Activated T-helper 1 cell treated with anti-CD3 and anti-CD28 coated beads, Interleukin-2, amount 50 U/mL, for 16 hours (primary cell): ENCODE results near the gene AHNAK2.
"Not testable (repeated sequence)": the region's sequence is repeated elsewhere in the genome, so short reads cannot be mapped to it uniquely, and the experiment has no call there.

Source experiments
- DNase-seq, 2 donors: peaks; one replicate each; pipeline ENCODE4 v3.0.0-alpha.2; 2020; ENCODE audit warnings: low read depth in 1 of 2, low spot score in 1 of 2

AHNAK2 gene

GRCh38 chr14:104900639-104901512 is 77.3 kb downstream of the AHNAK2 start:
- DNase-seq: no peak

DNA sequence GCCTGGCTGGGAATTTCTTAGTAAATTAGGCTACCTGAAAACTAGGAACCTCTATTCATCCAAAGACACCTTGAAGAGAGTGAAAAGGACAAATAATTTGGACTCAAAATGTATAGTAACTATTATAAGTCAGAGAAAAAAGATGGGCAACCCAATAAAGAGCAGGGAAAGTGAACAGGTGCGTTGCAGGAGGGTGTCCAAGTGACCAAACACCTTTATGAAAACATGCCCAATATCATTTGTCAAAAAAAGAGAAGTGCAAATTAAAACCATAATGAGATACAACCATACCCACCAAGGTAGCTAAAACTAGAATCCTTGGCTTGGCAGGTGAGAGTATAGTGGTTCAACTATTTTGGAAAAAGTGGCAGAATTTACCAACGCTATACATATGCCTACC is 78.4 kb downstream of the AHNAK2 start:
- no peak for DNase-seq

DNA sequence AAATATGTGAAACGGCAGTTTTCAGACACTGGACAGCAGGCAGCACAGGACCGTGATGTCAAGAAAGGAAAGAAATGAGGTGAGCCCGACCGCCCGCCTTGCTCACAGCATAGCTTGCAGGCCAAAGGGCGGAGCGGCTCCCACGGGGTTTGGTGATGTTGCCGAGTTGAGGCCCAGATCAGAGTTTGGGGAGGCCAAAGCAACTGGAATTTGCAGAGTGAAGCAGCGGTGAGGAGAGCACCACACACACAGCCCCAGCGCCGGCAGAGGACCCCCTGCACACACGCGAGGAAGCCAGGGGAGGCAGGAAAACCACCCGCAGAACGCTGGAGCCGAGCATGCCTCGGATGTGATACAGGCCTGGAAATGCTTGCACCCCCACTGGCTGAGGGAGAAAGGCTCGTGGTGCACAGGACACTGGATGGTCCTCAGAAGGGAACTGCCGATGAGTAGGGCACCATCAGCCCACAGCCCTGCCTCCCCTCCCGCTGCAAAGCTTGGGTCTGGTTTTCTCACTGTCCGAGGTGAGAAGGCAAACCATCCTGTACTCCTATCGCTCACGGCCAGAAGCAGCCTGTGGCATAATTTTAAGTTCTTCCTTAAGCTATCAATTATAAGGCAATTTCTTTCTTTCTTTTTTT is 79.2 kb downstream of the AHNAK2 start:
- DNase-seq: no peak

DNA sequence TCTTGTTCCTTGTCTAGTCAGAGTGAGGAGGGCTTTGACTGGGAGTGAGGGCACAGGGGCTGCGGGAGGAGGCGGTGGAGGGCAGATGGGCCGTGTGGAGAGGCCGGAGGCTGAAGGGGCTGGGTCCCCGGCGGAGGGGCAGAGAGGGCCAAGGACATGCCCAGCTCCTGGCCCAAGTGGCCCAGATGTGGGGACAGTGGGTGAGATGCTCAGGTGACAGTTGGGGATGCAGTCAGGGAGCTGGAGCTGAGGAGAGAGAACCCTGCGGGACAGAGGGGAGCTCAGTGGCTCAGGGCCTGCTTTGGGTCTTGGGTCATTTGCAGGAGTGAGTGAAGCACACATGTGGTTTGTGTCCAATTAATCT is 80.0 kb downstream of the AHNAK2 start:
- no peak for DNase-seq

- no peak for DNase-seq
Observed at GRCh38 chr14:104897330-104898194, 80.6 kb downstream of the AHNAK2 start.

DNA sequence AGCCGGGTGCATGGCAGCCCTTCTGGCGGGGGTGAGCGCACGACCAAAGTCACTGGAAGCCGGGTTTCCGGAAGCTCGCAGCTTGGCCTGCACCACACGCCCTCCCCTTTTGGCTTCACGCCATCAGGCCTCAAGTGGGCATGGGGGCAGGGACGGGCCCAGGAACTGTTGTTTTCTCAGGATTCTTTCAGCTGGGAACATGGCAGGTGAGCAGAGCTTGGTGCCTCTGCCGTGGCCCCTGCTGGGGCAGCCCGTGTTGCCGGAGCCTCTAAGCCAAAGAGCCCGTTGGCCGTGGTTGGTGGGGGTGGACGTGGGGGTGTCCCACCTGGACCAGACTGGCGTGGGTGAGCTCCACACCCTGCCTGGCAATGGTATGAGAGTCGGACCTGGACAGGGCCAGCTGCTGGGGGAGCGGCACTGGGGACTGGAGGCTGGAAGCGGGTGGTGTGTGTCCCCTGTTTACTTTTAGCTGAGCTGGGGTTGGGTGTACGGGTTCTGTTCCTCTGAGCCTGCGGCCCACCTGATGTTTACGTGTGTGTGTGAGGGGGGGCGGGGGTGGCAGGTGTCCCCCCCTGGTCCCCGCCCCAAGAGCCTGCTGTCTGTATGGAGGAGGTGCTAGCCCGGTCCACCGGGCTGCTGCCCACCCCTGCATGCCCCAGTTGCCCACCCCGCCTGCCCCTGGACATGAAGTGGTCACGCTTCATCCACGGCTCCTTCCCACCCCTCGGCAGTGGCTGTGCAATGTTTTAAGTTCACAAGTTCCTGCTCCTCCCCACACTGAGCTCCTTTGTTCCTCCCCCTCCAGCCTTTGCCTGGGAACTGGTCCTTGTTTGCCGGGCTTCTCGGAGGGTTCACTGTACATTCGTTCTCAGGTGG is 82.2 kb downstream of the AHNAK2 start:
- DNase-seq: no peak

GRCh38 chr14:104895207-104895785 is 82.9 kb downstream of the AHNAK2 start:
- DNase-seq: no peak

DNA sequence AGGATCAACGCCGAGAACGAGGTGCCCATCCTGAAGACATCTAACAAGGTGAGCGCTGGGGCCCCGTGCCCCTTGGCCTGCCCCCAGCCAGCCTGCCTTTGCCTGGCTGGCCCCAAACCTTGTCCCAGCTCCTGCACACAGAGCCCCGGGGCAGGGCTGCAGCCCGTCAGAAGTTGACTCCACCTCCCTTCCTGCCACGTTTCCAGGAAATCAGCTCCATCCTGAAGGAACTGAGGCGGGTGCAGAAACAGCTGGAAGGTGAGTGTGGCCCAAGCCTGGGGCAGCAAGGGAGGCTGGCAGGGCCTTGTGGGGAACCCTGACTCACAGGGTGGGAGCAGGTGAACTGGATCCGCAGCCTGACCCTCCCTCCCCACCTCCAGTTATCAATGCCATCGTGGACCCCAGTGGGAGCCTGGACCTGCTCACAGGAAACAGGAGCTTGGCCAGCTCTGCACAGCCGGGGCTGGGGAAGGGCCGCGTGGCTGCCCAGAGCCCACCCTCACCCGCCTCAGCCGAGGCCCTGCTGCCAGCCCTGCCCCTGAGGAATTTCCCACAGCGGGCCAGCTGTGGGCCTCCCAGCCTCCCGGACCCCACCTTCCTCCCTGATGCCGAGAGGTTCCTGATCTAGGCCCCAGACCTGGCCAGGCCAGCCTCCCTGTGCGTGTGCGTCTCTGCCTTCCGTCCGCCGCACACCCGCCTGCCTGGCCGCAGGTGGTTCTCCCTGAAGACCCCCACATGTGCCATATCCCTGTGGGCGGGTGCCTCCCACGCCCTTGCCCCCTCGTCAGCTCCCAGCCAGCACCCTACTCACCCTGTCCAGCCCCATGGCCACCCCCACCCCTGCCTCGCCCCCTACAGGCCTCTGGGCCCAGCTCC is 83.6 kb downstream of the AHNAK2 start:
- no peak for DNase-seq

DNA sequence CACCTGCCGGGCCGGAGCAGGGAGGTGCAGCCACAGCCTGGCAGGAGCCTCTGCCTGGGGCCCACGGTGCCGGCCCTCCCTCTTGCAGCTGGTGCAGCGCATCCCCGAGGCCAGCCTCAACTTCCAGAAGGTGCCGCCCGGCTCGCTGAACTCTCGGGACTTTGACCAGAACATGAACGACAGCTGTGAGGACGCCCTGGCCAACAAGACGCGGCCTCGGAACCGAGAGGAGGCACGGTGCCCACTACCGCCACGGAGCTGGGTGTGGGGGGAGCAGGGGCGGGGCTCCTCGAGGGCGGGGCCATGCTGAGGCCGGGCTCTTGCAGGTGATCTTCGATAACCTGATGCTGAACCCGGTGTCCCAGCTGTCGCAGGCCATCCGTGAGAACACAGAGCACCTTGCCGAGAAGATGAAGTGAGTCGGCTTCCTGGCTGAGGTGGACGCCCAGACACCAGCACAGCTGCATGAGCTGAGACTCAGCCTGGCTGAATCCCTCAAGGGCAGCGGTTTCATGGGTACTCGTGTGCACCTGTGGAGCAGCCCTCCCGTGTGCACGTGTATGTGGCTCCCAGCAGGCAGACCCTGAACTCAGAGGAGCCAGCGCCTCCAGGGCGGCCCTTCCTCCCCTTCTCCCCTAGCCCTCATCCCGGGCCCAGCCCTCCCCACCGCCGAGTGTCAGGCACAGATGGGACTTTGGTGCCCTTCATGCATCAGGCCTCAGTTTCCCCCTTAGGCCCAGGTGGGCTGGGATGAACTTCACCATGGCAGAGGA is 84.6 kb downstream of the AHNAK2 start:
- no peak for DNase-seq

- DNase-seq: no peak
Observed at GRCh38 chr14:104892531-104893434, 85.4 kb downstream of the AHNAK2 start.

GRCh38 chr14:104891664-104892530 is 86.3 kb downstream of the AHNAK2 start:
- DNase-seq: no peak

DNA sequence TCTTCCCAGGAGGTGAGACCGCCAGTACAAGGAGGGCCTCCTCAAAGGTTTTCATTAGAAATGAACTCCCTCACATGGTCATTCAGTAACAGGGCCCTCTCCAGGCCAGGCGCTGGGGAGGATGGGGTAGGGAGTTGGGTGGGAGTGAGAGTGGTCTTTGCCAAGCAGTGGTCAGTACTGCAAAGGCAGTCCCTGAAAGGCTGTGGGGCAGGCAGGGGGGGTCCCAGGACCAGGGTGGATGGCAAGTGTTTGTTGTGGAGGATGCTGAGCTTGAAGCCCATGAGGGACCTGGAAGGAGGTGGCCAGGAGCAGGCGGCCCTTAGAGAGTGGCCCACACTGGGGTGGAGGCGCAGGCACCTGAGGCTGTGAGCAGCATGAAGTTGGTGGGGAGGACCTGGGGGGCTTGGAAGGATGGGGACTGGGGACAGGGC is 87.0 kb downstream of the AHNAK2 start:
- DNase-seq: no peak

DNA sequence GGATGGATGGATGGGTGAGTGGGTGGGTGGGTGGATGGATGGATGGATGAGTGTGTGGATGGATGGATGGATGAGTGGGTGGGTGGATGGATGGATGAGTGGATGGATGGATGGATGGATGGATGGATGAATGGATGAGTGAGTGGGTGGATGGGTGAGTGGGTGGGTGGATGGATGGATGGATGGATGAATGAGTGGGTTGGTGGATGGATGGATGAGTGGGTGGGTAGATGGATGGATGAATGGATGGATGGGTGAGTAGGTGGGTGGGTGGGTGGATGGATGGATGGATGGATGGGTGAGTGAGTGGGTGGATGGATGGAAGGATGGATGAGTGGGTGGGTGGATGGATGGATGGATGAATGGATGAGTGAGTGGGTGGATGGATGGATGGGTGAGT is 87.9 kb downstream of the AHNAK2 start:
- DNase-seq: not testable (repeated sequence)

- no peak for DNase-seq
Observed at GRCh38 chr14:104889375-104889757, 88.8 kb downstream of the AHNAK2 start.

DNA sequence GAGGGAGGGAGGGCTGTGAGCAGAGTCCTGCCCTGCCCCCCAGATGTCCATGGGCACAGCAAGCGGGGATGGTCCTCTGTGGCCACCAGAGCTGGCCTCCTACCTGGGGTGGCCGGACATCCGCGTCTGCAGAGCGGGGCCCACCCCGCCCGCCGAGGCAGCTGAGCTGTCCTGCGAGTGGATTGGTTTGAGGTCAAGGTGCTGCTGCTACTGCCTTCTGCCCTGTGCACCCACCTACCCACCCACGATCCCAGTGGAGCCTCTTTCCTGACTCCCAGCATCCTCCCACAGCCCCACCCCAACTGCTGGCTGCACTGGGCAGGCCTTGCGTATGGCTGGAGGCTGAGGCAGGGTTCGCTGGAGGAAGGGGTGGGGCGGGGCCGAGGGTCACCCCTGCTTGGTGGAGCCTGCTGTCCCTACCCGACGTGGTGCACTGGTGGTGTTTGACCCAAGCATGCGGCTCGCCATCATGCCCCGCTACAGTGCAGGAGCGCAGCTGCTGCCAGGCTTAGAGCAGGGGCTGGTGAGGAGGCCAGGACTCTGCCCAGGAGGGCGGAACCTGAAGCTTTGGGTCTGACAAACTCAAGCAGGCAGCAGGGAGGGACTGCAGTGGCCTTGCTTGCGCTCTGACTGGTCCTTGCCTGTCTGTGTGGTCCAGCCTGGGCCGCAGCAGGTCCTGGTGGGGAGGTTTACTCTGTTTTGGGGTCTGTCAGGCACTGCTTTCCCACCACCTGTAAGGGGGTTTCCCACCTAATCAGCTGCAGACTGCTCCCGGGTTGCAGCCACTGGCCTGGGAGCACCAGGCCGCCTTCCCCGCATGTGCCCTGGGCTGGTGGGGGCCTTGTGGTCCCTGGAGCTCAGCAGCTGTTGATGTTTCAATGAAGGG is 89.4 kb downstream of the AHNAK2 start:
- no peak for DNase-seq
